ENCODE data around the gene MED15.

Gene MED15, protein sequence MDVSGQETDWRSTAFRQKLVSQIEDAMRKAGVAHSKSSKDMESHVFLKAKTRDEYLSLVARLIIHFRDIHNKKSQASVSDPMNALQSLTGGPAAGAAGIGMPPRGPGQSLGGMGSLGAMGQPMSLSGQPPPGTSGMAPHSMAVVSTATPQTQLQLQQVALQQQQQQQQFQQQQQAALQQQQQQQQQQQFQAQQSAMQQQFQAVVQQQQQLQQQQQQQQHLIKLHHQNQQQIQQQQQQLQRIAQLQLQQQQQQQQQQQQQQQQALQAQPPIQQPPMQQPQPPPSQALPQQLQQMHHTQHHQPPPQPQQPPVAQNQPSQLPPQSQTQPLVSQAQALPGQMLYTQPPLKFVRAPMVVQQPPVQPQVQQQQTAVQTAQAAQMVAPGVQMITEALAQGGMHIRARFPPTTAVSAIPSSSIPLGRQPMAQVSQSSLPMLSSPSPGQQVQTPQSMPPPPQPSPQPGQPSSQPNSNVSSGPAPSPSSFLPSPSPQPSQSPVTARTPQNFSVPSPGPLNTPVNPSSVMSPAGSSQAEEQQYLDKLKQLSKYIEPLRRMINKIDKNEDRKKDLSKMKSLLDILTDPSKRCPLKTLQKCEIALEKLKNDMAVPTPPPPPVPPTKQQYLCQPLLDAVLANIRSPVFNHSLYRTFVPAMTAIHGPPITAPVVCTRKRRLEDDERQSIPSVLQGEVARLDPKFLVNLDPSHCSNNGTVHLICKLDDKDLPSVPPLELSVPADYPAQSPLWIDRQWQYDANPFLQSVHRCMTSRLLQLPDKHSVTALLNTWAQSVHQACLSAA

DNA sequence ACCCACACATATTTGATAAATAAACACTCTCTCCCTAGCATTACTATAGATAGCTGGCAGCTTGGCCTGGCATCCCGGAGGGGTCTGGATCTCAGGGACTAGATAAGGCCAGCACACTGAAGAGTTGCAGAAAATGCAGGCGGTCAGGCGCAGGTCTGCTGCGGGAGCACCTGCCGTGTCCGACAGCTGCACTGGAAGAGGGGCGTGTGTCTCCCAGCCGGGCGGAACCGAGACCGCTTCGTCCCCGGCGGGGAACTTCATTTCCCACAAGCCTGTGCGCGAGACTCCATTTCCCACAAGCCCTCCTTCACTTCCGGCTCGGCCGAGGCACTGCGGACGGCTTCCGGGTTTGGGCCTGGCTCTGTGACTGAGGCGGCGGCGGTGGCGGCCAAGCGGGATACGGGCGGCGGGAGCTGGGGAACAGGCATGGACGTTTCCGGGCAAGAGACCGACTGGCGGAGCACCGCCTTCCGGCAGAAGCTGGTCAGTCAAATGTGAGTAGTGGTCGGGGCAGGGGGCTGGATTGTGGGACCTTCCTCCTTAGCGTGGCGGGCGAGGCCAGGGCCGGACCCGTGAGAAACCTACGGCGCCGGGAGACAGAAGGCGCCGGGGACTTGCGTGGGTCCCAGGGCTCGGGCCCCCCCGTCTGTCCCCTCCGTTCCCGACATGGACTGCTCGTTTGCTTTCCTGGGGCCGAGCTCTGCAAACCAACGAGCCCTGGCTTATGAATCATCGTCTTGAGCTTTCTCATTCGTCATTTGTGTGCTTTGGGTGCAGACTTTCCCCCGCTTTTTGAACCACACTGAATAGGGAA lies at the start of gene MED15:
Gene MED15 (plus strand): TSS at position 358 of the 814 bp plus-strand sequence. CDS start 69 bp downstream, at position 427.
- TF ChIP-seq, protein P1, sequence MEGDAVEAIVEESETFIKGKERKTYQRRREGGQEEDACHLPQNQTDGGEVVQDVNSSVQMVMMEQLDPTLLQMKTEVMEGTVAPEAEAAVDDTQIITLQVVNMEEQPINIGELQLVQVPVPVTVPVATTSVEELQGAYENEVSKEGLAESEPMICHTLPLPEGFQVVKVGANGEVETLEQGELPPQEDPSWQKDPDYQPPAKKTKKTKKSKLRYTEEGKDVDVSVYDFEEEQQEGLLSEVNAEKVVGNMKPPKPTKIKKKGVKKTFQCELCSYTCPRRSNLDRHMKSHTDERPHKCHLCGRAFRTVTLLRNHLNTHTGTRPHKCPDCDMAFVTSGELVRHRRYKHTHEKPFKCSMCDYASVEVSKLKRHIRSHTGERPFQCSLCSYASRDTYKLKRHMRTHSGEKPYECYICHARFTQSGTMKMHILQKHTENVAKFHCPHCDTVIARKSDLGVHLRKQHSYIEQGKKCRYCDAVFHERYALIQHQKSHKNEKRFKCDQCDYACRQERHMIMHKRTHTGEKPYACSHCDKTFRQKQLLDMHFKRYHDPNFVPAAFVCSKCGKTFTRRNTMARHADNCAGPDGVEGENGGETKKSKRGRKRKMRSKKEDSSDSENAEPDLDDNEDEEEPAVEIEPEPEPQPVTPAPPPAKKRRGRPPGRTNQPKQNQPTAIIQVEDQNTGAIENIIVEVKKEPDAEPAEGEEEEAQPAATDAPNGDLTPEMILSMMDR (IDR thresholded peaks at IDR 0.05; ENCODE audit: low read depth, low read length, poor library complexity, severe bottlenecking) = no peak
- no peak for TF ChIP-seq EZH2phosphoT487 (IDR thresholded peaks at IDR 0.05; ENCODE audit: borderline replicate concordance, low read length)
- peaks cover 37% of the 10 kb centered on the region for H3K4me1 ChIP-seq (ENCODE audit: control insufficient read depth, low read length)
- peaks cover 21% of the 10 kb centered on the region for H4K20me1 ChIP-seq (ENCODE audit: control insufficient read depth, insufficient read depth, low read depth, low read length)
- peaks cover 39% of the 10 kb centered on the region for H3K36me3 ChIP-seq (ENCODE audit: control insufficient read depth, low read length)
- H3K9me3 ChIP-seq (ENCODE audit: control insufficient read depth, insufficient read depth, low read length) = no peaks in the 10 kb centered on the region
- H3K4me3 ChIP-seq (ENCODE audit: low read length) = peak within 1 kb of the TSS; percentile 98
- peaks cover 51% of the 10 kb centered on the region for H3K79me2 ChIP-seq (ENCODE audit: control insufficient read depth, low read length)
- H3K27ac ChIP-seq (ENCODE audit: low read depth, low read length) = peak within 1 kb of the TSS; percentile 72
- no peaks in the 10 kb centered on the region for H3K27me3 ChIP-seq (ENCODE audit: control insufficient read depth, low read length)
- H3K4me2 ChIP-seq (ENCODE audit: low read length) = peak within 1 kb of the TSS; percentile 97
- H3F3A ChIP-seq (ENCODE audit: control insufficient read depth, insufficient read depth) = no peaks in the 10 kb centered on the region
- no peaks in the 10 kb centered on the region for H3K9me2 ChIP-seq (replicated peaks; ENCODE audit: control insufficient read depth, low read length)

DNA sequence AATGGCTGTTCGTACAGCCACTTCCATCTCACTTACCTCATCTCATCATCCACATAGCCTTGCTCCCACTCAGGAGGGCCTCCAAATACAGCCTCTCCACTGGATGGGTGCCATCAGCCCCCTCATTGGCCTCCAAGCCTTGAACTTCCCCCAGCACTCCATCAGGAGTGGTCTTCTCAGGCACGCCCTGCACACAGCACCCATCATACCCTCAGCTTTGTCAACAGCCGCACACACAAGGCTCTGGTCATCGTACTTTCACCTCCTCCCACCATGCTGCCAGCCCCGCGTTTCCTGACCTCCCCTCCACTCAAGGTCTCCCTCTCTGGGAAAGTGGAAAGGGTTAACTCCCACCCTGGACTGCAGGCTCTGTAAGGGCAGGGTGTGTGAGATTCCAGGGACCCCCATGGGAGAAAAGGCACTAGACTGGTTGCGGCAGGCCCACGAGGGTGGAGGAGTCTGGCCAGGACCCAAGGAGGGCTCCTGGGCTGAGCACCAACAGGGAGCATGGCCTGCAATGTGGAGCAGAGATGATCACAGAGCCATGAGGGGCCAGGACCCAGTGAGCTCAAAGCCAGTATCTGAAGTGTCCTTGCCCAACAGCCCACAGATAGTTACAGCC lies 48.8 kb upstream of the MED15 start:
- H3K4me2 ChIP-seq (ENCODE audit: low read length) = no peak overlapping the region
- H3K4me1 ChIP-seq (ENCODE audit: control insufficient read depth, low read length) = peaks cover 20% of the 10 kb centered on the region
- no peaks in the 10 kb centered on the region for H3K79me2 ChIP-seq (ENCODE audit: control insufficient read depth, low read length)
- H3K9me2 ChIP-seq (replicated peaks; ENCODE audit: control insufficient read depth, low read length) = no peaks in the 10 kb centered on the region
- H3F3A ChIP-seq (ENCODE audit: control insufficient read depth, insufficient read depth) = no peaks in the 10 kb centered on the region
- H3K27ac ChIP-seq (ENCODE audit: low read depth, low read length) = no peak overlapping the region
- H4K20me1 ChIP-seq (ENCODE audit: control insufficient read depth, insufficient read depth, low read depth, low read length) = no peaks in the 10 kb centered on the region
- H3K27me3 ChIP-seq (ENCODE audit: control insufficient read depth, low read length) = no peaks in the 10 kb centered on the region
- no peaks in the 10 kb centered on the region for H3K9me3 ChIP-seq (ENCODE audit: control insufficient read depth, insufficient read depth, low read length)
- no peak overlapping the region for H3K4me3 ChIP-seq (ENCODE audit: low read length)
- no peak for TF ChIP-seq EZH2phosphoT487 (IDR thresholded peaks at IDR 0.05; ENCODE audit: borderline replicate concordance, low read length)
- TF ChIP-seq, protein P1 (IDR thresholded peaks at IDR 0.05; ENCODE audit: low read depth, low read length, poor library complexity, severe bottlenecking) = no peak
- no peaks in the 10 kb centered on the region; the same call in 1 of the 2 replicates for H3K36me3 ChIP-seq (ENCODE audit: control insufficient read depth, low read length)

DNA sequence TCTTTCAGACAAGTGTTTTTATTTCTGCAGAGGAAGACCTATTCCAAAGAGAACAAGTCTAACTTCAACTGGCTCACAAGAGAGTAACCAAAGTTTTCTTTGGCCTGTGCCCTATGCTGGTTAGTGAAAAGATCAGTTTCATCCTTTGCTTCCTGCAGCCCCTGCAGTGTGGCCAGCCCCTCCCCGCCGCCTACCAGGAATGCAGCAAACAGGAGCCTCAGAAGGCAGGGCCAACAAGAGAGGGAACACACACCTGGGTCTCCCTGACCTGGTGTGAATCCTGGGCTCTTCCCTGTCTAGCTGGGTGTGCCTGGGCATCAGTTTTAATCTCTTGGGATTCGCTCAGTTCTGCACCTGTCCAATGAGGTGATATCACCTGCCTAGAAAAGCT lies 48.3 kb upstream of the MED15 start:
- H3K27ac ChIP-seq (ENCODE audit: low read depth, low read length) = no peak overlapping the region
- no peaks in the 10 kb centered on the region for H3K27me3 ChIP-seq (ENCODE audit: control insufficient read depth, low read length)
- H3K4me3 ChIP-seq (ENCODE audit: low read length) = no peak overlapping the region
- H4K20me1 ChIP-seq (ENCODE audit: control insufficient read depth, insufficient read depth, low read depth, low read length) = no peaks in the 10 kb centered on the region
- peaks cover 25% of the 10 kb centered on the region for H3K4me1 ChIP-seq (ENCODE audit: control insufficient read depth, low read length)
- no peak overlapping the region for H3K4me2 ChIP-seq (ENCODE audit: low read length)
- no peaks in the 10 kb centered on the region for H3F3A ChIP-seq (ENCODE audit: control insufficient read depth, insufficient read depth)
- H3K79me2 ChIP-seq (ENCODE audit: control insufficient read depth, low read length) = no peaks in the 10 kb centered on the region
- no peak for TF ChIP-seq EZH2phosphoT487 (IDR thresholded peaks at IDR 0.05; ENCODE audit: borderline replicate concordance, low read length)
- TF ChIP-seq, protein P1 (IDR thresholded peaks at IDR 0.05; ENCODE audit: low read depth, low read length, poor library complexity, severe bottlenecking) = no peak
- no peaks in the 10 kb centered on the region; the same call in 1 of the 2 replicates for H3K36me3 ChIP-seq (ENCODE audit: control insufficient read depth, low read length)
- no peaks in the 10 kb centered on the region for H3K9me3 ChIP-seq (ENCODE audit: control insufficient read depth, insufficient read depth, low read length)
- no peaks in the 10 kb centered on the region for H3K9me2 ChIP-seq (replicated peaks; ENCODE audit: control insufficient read depth, low read length)
